ENCODE results near the gene PLD1. TPM values are rescaled to one million over a fixed set of nuclear protein-coding genes. Genes with fewer than 3 reads are reported as not detected.

The PLD1 gene
- 29.8 TPM for total RNA-seq

GRCh38 chr3:171809861-171810628 lies at the start of gene PLD1:
Gene PLD1, minus strand, starts transcription at chr3:171810483. Its CDS starts 72,432 bp downstream, at chr3:171738051.

GRCh38 chr3:171842864-171843518 lies 32.7 kb upstream of the PLD1 start, which contains the start of gene TMEM212:
Gene TMEM212, plus strand, starts transcription at chr3:171843349. Its CDS starts 35 bp downstream, at chr3:171843384.

Other genes starting within 250 kb of the PLD1 start
- gene TMEM212, start 32.9 kb upstream of the PLD1 start, total RNA-seq, result not detected
- 110 TPM for gene FNDC3B, start 229.1 kb upstream of the PLD1 start, total RNA-seq